Endothelial cell of umbilical vein (primary cell): ENCODE measurements around the gene LLGL2. TPM values are rescaled to one million over a fixed set of nuclear protein-coding genes. Genes with fewer than 3 reads are reported as not detected.
A peak's percentile ranks its signal among the peaks of the same experiment; 100 is the strongest.

Experiments
- Bru-seq: library from RNA; stranded (reverse); fragments of 400-500 nt; gene quantifications from one replicate; lab custom pipeline; 2021; lab: Mats Ljungman, UMichigan
- BruChase-seq, 2 experiments: library from RNA; stranded (reverse); fragments of 400-500 nt; gene quantifications; one replicate each; lab custom pipeline; 2021; lab: Mats Ljungman, UMichigan
- BruUV-seq: library from RNA; stranded (reverse); fragments of 400-500 nt; replicated peaks from 2 replicates; lab custom pipeline; 2021; lab: Mats Ljungman, UMichigan
- CTCF ChIA-PET: fragments of 300-600, 350-600 bp; sonication (Branson Sonifier 250); formaldehyde crosslinking; loops from one replicate; lab custom pipeline; 2021; ENCODE audit warnings: antibody characterized with exemption, inconsistent platforms; lab: Charles Lee
- POLR2A ChIA-PET: fragments of 300-600, 350-600 bp; sonication (Branson Sonifier 250); formaldehyde crosslinking; loops from one replicate; lab custom pipeline; 2021; ENCODE audit warnings: antibody characterized with exemption, inconsistent platforms; lab: Charles Lee
- DNase-seq: peaks from one replicate; pipeline ENCODE4 v3.0.0-alpha.2; 2011; ENCODE audit warnings: low read depth, low spot score
- FAIRE-seq: peaks from 2 replicates; lab custom pipeline; 2011; peaks lifted over from hg19 to GRCh38; lab: Jason Lieb, UNC
- H2AFZ ChIP-seq: 2 replicates; pipeline ENCODE4 v1.6.0; 2012; ENCODE audit warnings: low read depth, low read length, control low read depth, inconsistent platforms
- H3K27ac ChIP-seq: 2 replicates; pipeline ENCODE4 v1.5.1; 2011; ENCODE audit warnings: low read depth, mild to moderate bottlenecking, control low read depth, low read length, moderate library complexity; ENCODE audit not compliant: insufficient read depth
- H3K27me3 ChIP-seq, 2 experiments: 2 replicates each; pipeline versions ENCODE4 v1.6.0 to v1.6.1; 2011; ENCODE audit warnings: low read length in 2 of 2, mixed read lengths in 1 of 2; ENCODE audit not compliant: control insufficient read depth in 2 of 2, insufficient read depth in 2 of 2
- H3K36me3 ChIP-seq, 2 experiments: 2 replicates in 1 of 2; 3 replicates in 1 of 2; pipeline ENCODE4 v1.5.1; 2011; ENCODE audit warnings: low read length in 2 of 2, mild to moderate bottlenecking in 1 of 2, moderate library complexity in 1 of 2; ENCODE audit not compliant: control insufficient read depth in 2 of 2, insufficient read depth in 2 of 2; ENCODE audit errors: extremely low read depth in 1 of 2
- H3K4me1 ChIP-seq: 3 replicates; pipeline ENCODE4 v1.5.1; 2011; ENCODE audit warnings: mild to moderate bottlenecking, low read length; ENCODE audit not compliant: control insufficient read depth, insufficient read depth; ENCODE audit errors: extremely low read depth
- H3K4me2 ChIP-seq: 2 replicates; pipeline ENCODE4 v1.6.1; 2011; ENCODE audit warnings: low read length, control low read depth, mixed read lengths; ENCODE audit not compliant: insufficient read depth
- H3K4me3 ChIP-seq, 3 experiments: fragments of 200-600 bp in 1 of 3; sonication (generic), shearing (Covaris generic) in 1 of 3; replicated peaks in 1 of 3; 2 replicates each; pipeline ENCODE4 v1.5.1; 2011 to 2016; ENCODE audit warnings: control low read depth in 3 of 3, low read length in 3 of 3, mild to moderate bottlenecking in 2 of 3, inconsistent platforms in 1 of 3, low read depth in 1 of 3, moderate library complexity in 1 of 3; ENCODE audit not compliant: insufficient read depth in 1 of 3
- H3K79me2 ChIP-seq: 2 replicates; pipeline ENCODE4 v1.6.0; 2012; ENCODE audit warnings: low read length, inconsistent platforms; ENCODE audit not compliant: control insufficient read depth, insufficient read depth
- H3K9ac ChIP-seq: replicated peaks from 2 replicates; pipeline ENCODE3; 2011; ENCODE audit warnings: low read length, control low read depth; ENCODE audit not compliant: insufficient read depth; ENCODE audit errors: extremely low read depth
- H3K9me1 ChIP-seq: replicated peaks from 3 replicates; pipeline ENCODE4 v1.6.0; 2011; ENCODE audit warnings: mild to moderate bottlenecking, low read length; ENCODE audit not compliant: control insufficient read depth, insufficient read depth; ENCODE audit errors: extremely low read depth
- H3K9me3 ChIP-seq: replicated peaks from 2 replicates; pipeline ENCODE4 v1.5.1; 2012; ENCODE audit warnings: low read length, inconsistent platforms; ENCODE audit not compliant: control insufficient read depth, insufficient read depth
- H4K20me1 ChIP-seq: replicated peaks from 2 replicates; pipeline ENCODE3; 2011; ENCODE audit warnings: mild to moderate bottlenecking, low read length; ENCODE audit not compliant: control insufficient read depth, insufficient read depth; ENCODE audit errors: extremely low read depth
- CTCF ChIP-seq, 2 donors: IDR thresholded peaks; 1 replicate in 1 of 2; 2 replicates in 1 of 2; pipeline ENCODE4 v1.5.1; 2011; ENCODE audit warnings: low read length in 2 of 2, mild to moderate bottlenecking in 2 of 2, moderate library complexity in 2 of 2, control low read depth in 1 of 2, inconsistent platforms in 1 of 2, low read depth in 1 of 2; ENCODE audit not compliant: insufficient read depth in 1 of 2; ENCODE audit errors: extremely low read depth in 1 of 2
- EZH2 ChIP-seq: IDR thresholded peaks from 2 replicates; pipeline ENCODE4 v1.6.1; 2012; ENCODE audit warnings: borderline replicate concordance, low read depth, mild to moderate bottlenecking, moderate library complexity, low read length, inconsistent platforms; ENCODE audit not compliant: severe bottlenecking
- FOS ChIP-seq: IDR thresholded peaks from 2 replicates; pipeline ENCODE4 v1.6.1; 2011; ENCODE audit warnings: mild to moderate bottlenecking, low read length, moderate library complexity, borderline replicate concordance; ENCODE audit not compliant: insufficient read depth
- JUN ChIP-seq: IDR thresholded peaks from 2 replicates; pipeline ENCODE4 v1.6.1; 2011; ENCODE audit warnings: borderline replicate concordance, low read depth; ENCODE audit not compliant: insufficient read length, insufficient read depth
- MYC ChIP-seq: IDR thresholded peaks from one replicate; pipeline ENCODE4 v1.6.1; 2011; ENCODE audit warnings: mild to moderate bottlenecking, low read depth, low read length
- POLR2AphosphoS5 ChIP-seq: IDR thresholded peaks from 2 replicates; pipeline ENCODE4 v1.6.1; 2012; ENCODE audit warnings: low read depth, mild to moderate bottlenecking, control low read depth, low read length, moderate library complexity; ENCODE audit not compliant: insufficient read depth
- dilution Hi-C: fragments of 300-500 bp; cut with MboI; formaldehyde crosslinking; loops from one replicate; pipeline ENCODE4 v1.15.0; 2019; ENCODE audit warnings: low sequenced_read_pairs; ENCODE audit not compliant: extremely low pct_ligation_motif_present
- intact Hi-C: fragments of 100-400 bp; cut with micrococcal nuclease; formaldehyde crosslinking; loops from one replicate; pipeline ENCODE4 v1.10.0; 2022
- long read RNA-seq: library from polyadenylated mRNA; stranded (forward); transcript quantifications from one replicate; pipeline ENCODE4 v2.0.0, GENCODE V29; 2021
- polyA minus RNA-seq, 3 experiments: library from RNA; depleted of rRNA, polyadenylated mRNA; stranded (reverse); fragments of >200 nt; gene quantifications; 1 replicate in 1 of 3; 2 replicates in 2 of 3; pipeline ENCODE4 v1.2.3, GENCODE V29; 2011
- polyA plus RNA-seq, 4 experiments: library from polyadenylated mRNA; depleted of rRNA in 3 of 4; stranded (reverse) in 3 of 4; unstranded in 1 of 4; fragments of >200 nt; gene quantifications; 2 replicates each; pipeline versions ENCODE4 v1.2.1 to v1.2.3, GENCODE V29; 2011 to 2012; ENCODE audit warnings: missing spikeins in 1 of 4
- total RNA-seq: library from RNA; stranded (reverse); gene quantifications from 2 replicates; pipeline ENCODE4 v1.2.3, GENCODE V29; 2021

The LLGL2 gene
- total RNA-seq (5.4 and 5.8 TPM in 2 replicates), polyA plus RNA-seq (5.3 and 6.1 TPM in 2 replicates), polyA minus RNA-seq (2.3 and 2.7 TPM in 2 replicates), Bru-seq, nascent RNA (percentile 25 among the genes with signal in this experiment), BruChase-seq, experiment 1, labeled RNA remaining after a 6-hour chase (percentile 37 among the genes with signal in this experiment), BruChase-seq, experiment 2, labeled RNA remaining after a 2-hour chase (percentile 33 among the genes with signal in this experiment)
- polyA plus RNA-seq (2011; cell fraction: cytosol; rRNA removed): 2.6 and 2.8 TPM in 2 replicates
- 8.0 and 9.6 TPM in 2 replicates for polyA plus RNA-seq (2011; cell fraction: nucleus; rRNA removed)
- 1.4 and 3.9 TPM in 2 replicates for polyA plus RNA-seq (2012)
- 23.6 TPM for polyA minus RNA-seq (2011; cell fraction: cytosol; rRNA and poly(A)+ RNA removed)
- polyA minus RNA-seq (2011; cell fraction: nucleus; rRNA and poly(A)+ RNA removed): 2.5 and 4.7 TPM in 2 replicates
- long read RNA-seq, partial matches to known transcripts: 3 of 14 reads
- long read RNA-seq, other reads (novel, unspliced or antisense): 5 of 14 reads

GRCh38 chr17:75524970-75525805, at the start of gene LLGL2:
Gene LLGL2, plus strand, starts transcription at chr17:75525697. Its CDS starts 17,730 bp downstream, at chr17:75543427.
- Histone ChIP-seq H3K4me3 (peak within 1 kb of the TSS; percentile 39 to 57 (median 52)), H2AFZ (peak within 1 kb of the TSS; percentile 84), H3K9me3 (no peaks in the 10 kb centered on the region), H3K9ac (no peak within 1 kb of the TSS), H3K27ac (no peak within 1 kb of the TSS), H4K20me1 (no peaks in the 10 kb centered on the region), H3K36me3 (peaks cover 0 to 2% of the 10 kb centered on the region in 2 experiments), H3K4me1 (peaks cover 7% of the 10 kb centered on the region), H3K27me3 (no peaks in the 10 kb centered on the region), H3K79me2 (no peaks in the 10 kb centered on the region), H3K4me2 (peak within 1 kb of the TSS; percentile 72), H3K9me1 (no peaks in the 10 kb centered on the region)
- no peak for TF ChIP-seq MYC
- no peak for TF ChIP-seq POLR2AphosphoS5
- TF ChIP-seq JUN: no peak
- TF ChIP-seq EZH2: no peak
- no peak for TF ChIP-seq FOS
- TF ChIP-seq CTCF (IDR thresholded peaks at IDR 0.05; ENCODE audit: extremely low read depth in 1 of 2, insufficient read depth in 1 of 2, low read depth in 1 of 2, low read length in 2 of 2): peak; percentile 10 to 44
- DNase-seq (peak; percentile 44), FAIRE-seq (no peak)
- ChIA-PET POLR2A (interaction anchor here (1.0 kb wide), 1 partner anchor 254 kb away, joined by 6 read pairs; the partner anchor contains the start of gene MIF4GD), CTCF (interaction anchor here (1.5 to 1.8 kb wide), 3 partner anchors 9 to 202 kb away, joined by 5 to 13 read pairs (median 6); partner anchors contain the start of gene TSEN54)
- intact Hi-C loops (loop anchor here (1.0 to 2.0 kb wide), 3 partner anchors 9 to 98 kb away; partner anchors contain the start of gene TSEN54), dilution Hi-C loops (no loop called here)
- BruUV-seq: no TSS peak
